ENCODE results near the gene NRXN3.

DNA sequence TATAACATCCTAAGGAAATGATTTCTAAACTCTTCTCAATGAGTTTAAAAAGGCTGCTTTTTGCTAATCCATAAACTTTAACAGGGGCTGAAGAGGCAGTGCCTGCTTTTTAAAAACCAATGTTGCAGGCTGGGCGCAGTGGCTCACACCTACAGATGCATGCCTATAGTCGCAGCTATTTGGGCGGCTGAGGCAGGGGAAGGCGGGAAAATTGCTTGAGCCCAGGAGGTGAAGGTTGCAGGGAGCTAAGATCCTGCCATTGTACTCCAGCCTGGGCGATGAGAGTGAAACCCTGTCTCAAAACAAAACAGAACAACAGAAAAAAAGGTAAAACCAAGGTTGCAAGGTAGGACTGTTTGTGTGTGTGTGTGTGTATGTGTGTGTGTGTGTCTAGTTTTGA lies 1509.9 kb downstream of the NRXN3 start:
- TF ChIP-seq, protein P1, sequence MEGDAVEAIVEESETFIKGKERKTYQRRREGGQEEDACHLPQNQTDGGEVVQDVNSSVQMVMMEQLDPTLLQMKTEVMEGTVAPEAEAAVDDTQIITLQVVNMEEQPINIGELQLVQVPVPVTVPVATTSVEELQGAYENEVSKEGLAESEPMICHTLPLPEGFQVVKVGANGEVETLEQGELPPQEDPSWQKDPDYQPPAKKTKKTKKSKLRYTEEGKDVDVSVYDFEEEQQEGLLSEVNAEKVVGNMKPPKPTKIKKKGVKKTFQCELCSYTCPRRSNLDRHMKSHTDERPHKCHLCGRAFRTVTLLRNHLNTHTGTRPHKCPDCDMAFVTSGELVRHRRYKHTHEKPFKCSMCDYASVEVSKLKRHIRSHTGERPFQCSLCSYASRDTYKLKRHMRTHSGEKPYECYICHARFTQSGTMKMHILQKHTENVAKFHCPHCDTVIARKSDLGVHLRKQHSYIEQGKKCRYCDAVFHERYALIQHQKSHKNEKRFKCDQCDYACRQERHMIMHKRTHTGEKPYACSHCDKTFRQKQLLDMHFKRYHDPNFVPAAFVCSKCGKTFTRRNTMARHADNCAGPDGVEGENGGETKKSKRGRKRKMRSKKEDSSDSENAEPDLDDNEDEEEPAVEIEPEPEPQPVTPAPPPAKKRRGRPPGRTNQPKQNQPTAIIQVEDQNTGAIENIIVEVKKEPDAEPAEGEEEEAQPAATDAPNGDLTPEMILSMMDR (IDR thresholded peaks at IDR 0.05) = no peak
- TF ChIP-seq POLR2AphosphoS5 (IDR thresholded peaks at IDR 0.05) = no peak

Data from stomach (tissue), 4 donors.